HL-60 (cell line): ENCODE results near the gene RHOJ.

ENCODE experiments used
- DNase-seq, 2 experiments: peaks; one replicate each; pipeline ENCODE4 v3.0.0-alpha.2; 2010 to 2020; ENCODE audit warnings: low read depth in 1 of 2, low spot score in 1 of 2
- H3K27ac ChIP-seq: fragments of 250-450 bp; sonication (Bioruptor Pico); replicated peaks from 2 replicates; pipeline ENCODE4 v1.5.1; 2020; ENCODE audit warnings: mild to moderate bottlenecking, moderate library complexity
- H3K27me3 ChIP-seq: fragments of 250-450 bp; sonication (Bioruptor Pico); 2 replicates; pipeline ENCODE4 v1.5.1; 2021; ENCODE audit warnings: mild to moderate bottlenecking, moderate library complexity; ENCODE audit not compliant: insufficient read depth, poor library complexity, severe bottlenecking
- H3K4me3 ChIP-seq: replicated peaks from 2 replicates; pipeline ENCODE4 v1.5.1; 2011; ENCODE audit warnings: mild to moderate bottlenecking, control low read depth, low read length; ENCODE audit not compliant: insufficient read depth
- GABPA ChIP-seq: IDR thresholded peaks from 2 replicates; pipeline ENCODE4 v1.6.1; 2012; ENCODE audit warnings: low read depth
- POLR2AphosphoS5 ChIP-seq: IDR thresholded peaks from 2 replicates; pipeline ENCODE4 v1.6.1; 2012; ENCODE audit warnings: low read depth
- SPI1 ChIP-seq: IDR thresholded peaks from 2 replicates; pipeline ENCODE4 v1.6.1; 2012; ENCODE audit warnings: low read depth, mild to moderate bottlenecking, borderline replicate concordance
- TF ChIP-seq, protein P1 (sequence below): IDR thresholded peaks from one replicate; pipeline ENCODE4 v1.5.1; 2011; ENCODE audit warnings: low read length, control low read depth, inconsistent platforms; ENCODE audit not compliant: insufficient read depth
- TF ChIP-seq, protein P2 (sequence below): IDR thresholded peaks from 2 replicates; pipeline ENCODE4 v1.6.1; 2012; ENCODE audit warnings: low read depth; ENCODE audit not compliant: insufficient replicate concordance

RHOJ gene

DNA sequence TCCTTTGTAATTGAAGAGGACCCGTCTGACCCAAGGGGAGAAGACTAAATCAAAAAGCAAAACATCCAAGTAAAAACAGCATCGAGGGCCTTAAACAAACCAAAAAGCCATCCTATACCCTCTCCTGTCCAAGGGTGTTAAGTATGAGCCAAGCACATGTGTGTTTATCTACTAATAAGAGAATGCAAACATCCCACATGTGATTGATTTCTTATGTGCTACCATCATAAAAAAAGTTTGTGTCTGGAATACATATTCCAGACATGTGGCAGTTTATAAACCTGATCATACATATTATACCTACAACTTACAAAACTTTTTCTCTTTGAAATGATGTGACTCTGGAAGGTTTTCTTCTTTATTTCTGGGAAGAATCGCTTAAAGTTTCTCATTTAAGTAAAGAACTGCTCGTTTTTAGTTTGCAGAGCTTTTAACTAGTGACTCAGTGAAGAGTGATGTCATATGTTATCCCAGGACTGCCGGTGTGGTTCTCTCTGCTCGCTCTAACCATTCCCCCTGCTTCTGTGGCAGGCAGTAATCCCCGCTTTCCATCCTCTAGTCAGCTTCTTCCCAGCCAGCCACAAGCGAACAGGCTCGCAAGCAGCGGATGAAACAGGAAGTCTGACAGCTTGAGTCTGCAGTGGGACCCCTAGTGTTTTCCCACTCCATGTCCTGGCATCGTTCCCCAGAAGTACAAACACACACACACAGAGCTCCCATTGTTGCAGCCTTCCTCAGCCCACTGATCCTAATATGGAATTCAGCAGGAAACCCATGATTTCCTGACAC, 431 bp upstream of the RHOJ start:
- Histone ChIP-seq H3K27me3 (no peaks in the 10 kb centered on the region), H3K4me3 (peak overlapping the region; percentile 1; the same call in 1 of the 2 replicates), H3K27ac (no peak overlapping the region)
- no peak for TF ChIP-seq POLR2AphosphoS5
- TF ChIP-seq, protein P1, sequence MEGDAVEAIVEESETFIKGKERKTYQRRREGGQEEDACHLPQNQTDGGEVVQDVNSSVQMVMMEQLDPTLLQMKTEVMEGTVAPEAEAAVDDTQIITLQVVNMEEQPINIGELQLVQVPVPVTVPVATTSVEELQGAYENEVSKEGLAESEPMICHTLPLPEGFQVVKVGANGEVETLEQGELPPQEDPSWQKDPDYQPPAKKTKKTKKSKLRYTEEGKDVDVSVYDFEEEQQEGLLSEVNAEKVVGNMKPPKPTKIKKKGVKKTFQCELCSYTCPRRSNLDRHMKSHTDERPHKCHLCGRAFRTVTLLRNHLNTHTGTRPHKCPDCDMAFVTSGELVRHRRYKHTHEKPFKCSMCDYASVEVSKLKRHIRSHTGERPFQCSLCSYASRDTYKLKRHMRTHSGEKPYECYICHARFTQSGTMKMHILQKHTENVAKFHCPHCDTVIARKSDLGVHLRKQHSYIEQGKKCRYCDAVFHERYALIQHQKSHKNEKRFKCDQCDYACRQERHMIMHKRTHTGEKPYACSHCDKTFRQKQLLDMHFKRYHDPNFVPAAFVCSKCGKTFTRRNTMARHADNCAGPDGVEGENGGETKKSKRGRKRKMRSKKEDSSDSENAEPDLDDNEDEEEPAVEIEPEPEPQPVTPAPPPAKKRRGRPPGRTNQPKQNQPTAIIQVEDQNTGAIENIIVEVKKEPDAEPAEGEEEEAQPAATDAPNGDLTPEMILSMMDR, result no peak
- TF ChIP-seq GABPA, result no peak
- TF ChIP-seq, protein P2, sequence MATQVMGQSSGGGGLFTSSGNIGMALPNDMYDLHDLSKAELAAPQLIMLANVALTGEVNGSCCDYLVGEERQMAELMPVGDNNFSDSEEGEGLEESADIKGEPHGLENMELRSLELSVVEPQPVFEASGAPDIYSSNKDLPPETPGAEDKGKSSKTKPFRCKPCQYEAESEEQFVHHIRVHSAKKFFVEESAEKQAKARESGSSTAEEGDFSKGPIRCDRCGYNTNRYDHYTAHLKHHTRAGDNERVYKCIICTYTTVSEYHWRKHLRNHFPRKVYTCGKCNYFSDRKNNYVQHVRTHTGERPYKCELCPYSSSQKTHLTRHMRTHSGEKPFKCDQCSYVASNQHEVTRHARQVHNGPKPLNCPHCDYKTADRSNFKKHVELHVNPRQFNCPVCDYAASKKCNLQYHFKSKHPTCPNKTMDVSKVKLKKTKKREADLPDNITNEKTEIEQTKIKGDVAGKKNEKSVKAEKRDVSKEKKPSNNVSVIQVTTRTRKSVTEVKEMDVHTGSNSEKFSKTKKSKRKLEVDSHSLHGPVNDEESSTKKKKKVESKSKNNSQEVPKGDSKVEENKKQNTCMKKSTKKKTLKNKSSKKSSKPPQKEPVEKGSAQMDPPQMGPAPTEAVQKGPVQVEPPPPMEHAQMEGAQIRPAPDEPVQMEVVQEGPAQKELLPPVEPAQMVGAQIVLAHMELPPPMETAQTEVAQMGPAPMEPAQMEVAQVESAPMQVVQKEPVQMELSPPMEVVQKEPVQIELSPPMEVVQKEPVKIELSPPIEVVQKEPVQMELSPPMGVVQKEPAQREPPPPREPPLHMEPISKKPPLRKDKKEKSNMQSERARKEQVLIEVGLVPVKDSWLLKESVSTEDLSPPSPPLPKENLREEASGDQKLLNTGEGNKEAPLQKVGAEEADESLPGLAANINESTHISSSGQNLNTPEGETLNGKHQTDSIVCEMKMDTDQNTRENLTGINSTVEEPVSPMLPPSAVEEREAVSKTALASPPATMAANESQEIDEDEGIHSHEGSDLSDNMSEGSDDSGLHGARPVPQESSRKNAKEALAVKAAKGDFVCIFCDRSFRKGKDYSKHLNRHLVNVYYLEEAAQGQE, result no peak
- TF ChIP-seq SPI1, result peak; percentile 62; the same call in 1 of the 2 replicates
- peak in 1 of 2 experiments; percentile 13 for DNase-seq

DNA sequence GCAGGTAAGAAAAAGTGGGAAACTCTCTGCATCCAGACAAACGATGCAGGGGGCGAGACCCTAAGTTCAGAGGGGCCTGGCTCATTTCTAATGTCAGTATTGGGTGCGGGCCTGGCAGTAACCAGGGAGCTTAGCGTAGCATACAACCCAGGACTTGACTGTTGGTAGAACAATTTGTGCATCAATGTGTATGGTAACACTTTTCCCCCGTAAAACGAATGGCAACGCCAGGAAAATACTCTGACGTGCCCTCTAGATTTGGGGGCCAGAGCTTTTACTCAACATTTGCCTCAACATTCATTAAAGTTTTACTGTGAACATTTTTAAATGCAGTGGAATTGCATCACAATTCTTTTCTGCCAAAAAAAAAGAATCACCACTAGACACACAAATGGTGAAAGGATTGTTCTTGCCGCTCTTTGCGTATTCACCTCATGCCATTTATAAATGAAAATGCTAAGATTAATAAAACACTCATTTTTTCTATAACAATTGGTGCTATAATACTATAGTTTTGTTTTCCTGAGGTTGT, 867 bp downstream of the RHOJ start:
- no peak overlapping the region for H3K4me3 ChIP-seq
- H3K27ac ChIP-seq, result no peak overlapping the region
- TF ChIP-seq, protein P2, result no peak
- TF ChIP-seq GABPA (no peak), POLR2AphosphoS5 (no peak), SPI1 (no peak)
- TF ChIP-seq, protein P1, result no peak
- DNase-seq, result no peak
- no peaks in the 10 kb centered on the region for H3K27me3 ChIP-seq

DNA sequence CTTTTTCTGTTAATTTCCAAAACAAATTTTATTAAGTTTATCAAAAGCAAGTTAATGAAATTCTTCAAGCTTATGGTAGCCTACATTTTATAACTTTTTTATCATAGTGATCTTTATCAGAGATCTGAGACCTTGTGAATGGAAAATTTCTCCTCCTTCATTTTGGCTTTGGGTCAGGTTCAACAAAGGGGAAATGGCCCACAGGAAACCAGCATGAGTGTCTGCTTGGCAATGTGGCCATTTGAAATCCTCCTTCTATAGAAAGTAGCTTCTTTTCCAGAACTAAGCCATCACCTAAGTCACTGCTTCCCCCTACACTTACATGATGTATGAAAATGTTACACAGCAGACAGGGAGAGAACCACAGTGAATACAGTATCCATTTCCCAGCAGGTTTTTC, 1.6 kb downstream of the RHOJ start:
- H3K27me3 ChIP-seq, result no peaks in the 10 kb centered on the region
- no peak overlapping the region for H3K4me3 ChIP-seq
- H3K27ac ChIP-seq, result no peak overlapping the region
- no peak for DNase-seq
- TF ChIP-seq, protein P1, result no peak
- TF ChIP-seq GABPA (no peak), SPI1 (no peak), POLR2AphosphoS5 (no peak)
- TF ChIP-seq, protein P2, result no peak
